HG03064 (cell line): ENCODE data around the gene SACM1L.

Experiments used
- ATAC-seq: cut with Tn5 transposase; IDR thresholded peaks from one replicate; pipeline ENCODE4 v1.9.1; 2021; ENCODE audit warnings: low read depth; ENCODE audit not compliant: unreplicated experiment

SACM1L gene, protein sequence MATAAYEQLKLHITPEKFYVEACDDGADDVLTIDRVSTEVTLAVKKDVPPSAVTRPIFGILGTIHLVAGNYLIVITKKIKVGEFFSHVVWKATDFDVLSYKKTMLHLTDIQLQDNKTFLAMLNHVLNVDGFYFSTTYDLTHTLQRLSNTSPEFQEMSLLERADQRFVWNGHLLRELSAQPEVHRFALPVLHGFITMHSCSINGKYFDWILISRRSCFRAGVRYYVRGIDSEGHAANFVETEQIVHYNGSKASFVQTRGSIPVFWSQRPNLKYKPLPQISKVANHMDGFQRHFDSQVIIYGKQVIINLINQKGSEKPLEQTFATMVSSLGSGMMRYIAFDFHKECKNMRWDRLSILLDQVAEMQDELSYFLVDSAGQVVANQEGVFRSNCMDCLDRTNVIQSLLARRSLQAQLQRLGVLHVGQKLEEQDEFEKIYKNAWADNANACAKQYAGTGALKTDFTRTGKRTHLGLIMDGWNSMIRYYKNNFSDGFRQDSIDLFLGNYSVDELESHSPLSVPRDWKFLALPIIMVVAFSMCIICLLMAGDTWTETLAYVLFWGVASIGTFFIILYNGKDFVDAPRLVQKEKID

DNA sequence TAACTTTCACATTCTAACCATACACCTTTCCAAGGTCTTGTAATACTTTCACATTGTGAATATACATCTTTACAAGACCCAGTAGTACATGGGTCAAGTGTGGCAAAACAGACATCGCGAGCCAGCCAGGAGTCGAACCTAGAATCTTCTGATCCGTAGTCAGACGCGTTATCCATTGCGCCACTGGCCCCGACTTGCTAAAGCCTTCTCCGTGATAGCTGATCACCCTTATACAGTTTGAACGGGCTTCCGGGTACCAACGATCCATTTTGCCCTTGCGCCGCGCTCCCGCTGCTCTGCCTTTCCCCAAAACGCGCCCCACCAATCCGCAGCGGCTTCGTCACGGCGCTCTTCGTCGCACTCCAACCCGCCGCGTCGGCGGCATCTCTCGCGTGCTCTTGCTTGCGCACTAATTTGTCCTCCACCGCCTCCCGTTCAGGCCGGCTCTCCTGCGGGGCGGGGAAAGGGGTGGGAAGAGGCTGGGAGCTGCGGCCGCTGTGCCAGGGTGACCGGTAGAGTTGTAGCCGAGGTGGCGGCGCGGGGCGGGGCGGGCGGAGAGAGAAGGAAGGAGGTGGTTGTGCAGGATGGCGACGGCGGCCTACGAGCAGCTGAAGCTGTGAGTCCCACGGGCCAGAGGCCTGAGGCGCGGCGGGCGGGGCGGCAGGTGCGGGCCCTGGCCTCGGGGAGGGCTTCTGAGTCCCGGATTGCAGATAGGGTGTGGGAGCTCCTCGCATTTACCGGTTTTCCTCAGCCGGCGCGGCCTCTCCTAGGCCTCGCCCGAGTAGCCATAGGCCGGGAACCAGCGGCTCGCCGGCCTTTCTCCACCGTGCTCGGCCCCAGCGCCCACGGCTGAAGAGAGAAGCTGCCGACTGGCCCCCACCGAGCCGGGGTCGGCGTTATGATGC is at the start of gene SACM1L:
TSS of gene SACM1L (plus strand) at position 515 of the 905 bp plus-strand sequence. CDS start at position 585, 70 bp downstream.
- peak; percentile 78 for ATAC-seq

DNA sequence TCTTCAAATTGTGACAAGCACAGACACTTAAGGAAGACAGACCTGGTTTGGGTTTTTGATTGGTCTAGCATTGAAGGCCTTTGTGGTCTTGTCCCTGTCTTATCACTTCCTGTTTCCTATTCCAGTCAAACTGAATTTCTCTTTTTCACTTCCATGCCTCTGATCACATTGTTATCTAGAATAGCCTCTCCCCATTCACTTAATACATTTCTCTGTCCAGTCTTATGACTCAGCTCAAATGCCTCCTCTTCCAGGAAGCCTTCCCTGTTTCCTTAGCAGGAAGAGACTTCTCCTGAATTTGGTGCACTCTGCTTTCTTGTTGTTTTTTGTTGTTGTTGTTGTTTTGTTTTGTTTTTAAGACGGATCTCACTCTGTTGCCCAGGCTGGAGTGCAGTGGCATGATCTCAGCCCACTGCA is 49.1 kb upstream of the SACM1L start:
- ATAC-seq: no peak

DNA sequence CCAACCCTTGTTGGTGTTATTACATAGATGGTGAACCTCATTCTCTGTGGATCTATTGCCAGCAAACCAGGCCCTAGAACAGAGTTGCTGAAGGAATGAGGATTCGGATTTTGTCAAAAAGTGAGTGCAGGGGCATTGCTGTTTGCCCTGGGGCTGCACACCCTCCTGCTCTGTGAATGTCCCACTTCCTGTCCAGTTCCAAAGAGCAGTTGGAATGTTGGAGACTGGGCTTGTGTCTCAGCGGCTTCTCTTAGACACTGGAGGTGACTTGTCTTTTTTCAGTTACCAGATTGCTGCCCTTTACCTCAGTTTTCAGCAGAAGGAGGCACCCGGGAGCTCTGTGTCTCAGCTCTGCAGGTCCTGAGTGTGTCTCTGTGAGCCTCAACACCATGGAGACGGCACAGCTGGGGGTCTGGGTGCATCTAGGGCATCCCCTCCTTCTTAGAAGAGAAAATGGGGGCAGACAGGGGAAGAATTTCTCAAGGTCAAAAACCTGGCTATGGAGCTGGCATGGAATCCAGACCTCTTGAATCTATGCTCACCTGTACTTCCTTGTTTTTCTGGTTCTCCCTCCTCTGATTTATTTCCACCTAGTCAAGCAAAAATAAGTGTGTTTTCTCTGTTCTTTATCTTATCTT is 48.4 kb upstream of the SACM1L start:
- no peak for ATAC-seq

DNA sequence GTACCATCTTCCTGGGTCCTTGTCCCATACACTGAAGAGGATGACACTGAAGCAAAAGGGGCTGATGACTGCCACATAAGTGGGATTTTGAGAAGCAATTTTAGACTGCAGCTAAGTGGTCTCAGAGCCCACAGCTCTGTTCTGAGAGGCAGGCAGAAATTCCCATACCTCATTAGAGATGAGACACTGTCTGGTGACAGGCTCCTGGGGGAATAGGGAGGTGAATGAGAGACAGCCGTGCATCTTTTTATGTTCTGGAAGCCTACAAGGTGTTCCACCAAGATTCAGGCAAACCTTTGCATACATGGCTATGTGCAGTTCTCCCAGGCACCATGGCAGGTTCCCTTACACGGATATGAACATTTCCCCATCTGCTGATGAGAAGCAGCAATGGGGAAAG is 47.4 kb upstream of the SACM1L start:
- no peak for ATAC-seq

DNA sequence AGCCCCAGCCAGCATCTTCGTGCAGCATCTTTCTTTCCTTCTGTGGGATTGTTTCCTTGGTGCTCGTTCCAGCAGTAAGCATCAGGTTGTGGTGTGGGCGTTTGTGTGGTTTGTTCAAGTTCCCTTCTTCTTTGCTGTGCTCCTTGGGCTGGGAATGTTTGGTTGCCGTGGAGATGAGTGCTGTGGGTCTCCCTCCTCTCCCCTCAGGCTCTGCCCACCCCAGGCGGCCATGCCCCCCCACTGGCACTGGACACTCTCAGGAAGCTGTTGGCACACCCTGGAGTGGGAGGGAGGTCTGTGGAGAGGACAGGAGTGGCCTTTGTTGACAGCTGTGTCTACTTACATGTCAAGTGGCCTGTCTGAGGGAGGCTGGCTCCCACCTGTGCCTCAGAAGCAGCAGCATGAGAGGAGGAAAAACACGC is 46.5 kb upstream of the SACM1L start:
- no peak for ATAC-seq

DNA sequence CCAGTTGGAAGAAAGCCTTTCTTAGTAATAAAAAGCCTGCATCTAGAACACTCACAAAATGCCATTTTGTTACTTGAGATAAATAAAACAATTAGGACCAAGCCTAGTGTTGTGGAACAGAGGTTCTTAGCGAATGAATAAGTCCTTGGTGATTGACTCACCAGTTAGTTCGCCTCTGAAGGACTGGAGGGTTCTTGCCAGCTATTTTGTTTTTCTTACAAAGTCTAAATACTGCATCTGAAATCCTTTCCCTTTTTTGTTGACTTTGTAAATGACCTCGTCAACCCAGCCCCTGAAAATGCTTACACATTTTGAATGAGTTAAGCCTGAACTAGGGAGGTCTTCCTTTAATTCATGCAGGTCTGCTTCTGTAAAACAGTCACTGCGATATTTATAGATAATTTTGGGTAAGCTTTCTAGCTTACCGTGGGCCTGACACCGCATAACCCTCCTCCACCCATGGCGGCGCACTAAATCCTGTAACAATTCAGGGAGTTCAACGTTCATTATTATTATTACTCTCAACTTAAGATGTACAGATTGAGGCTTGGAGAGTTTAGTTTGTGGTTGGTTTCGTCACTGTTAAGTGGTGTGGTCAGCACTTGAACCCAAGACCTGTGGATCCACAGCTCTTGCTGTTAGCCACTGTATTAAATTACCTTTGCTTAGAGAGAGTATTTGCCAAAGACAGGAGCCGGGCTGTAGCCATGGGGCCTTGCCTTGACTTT is 45.0 kb upstream of the SACM1L start:
- ATAC-seq: no peak

DNA sequence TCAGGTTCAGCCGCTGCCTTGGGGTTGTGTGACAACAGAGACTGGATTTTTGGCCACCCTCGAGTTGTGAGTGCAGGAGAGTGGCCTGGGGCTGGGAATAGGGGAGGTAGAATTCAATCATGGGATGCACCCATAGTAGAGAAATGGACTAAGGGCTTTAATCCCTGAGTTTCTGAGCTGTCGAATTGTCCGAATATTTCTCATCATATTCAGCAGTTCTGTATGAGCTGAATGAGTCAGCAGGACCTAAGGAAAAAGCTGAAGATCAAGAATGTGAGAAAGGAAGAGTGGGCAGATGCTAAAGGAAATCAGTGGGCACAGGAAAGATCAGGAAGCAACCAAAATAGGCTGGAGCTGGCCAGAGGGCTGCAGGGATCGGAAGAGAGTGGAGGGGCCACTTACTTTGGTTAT is 44.4 kb upstream of the SACM1L start:
- no peak for ATAC-seq

DNA sequence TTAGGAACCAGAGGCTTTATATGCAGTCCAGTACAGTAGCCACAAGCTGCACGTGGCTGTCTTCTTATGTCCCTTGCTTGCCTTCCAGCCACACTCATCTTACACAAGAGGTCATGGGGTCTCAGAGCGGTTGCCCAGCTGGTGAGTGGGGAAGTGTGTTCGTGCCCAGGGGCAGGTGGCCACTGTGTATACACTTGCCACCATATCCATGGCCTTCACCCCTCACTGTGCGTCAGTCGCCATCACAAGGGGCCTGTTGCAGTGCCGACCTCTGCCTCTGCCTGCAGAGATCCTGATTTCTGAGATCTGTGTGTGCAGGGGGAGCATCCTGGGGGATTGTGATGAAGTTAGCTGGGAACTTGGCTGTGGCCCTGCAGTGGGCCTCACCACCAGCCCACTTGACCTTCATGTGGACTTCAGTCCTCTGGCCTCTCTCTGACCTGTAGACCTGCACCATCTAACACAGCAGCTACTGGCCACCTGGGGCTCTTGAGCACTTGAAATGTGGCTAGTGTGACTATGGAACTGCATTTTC is 43.1 kb upstream of the SACM1L start:
- ATAC-seq: no peak

DNA sequence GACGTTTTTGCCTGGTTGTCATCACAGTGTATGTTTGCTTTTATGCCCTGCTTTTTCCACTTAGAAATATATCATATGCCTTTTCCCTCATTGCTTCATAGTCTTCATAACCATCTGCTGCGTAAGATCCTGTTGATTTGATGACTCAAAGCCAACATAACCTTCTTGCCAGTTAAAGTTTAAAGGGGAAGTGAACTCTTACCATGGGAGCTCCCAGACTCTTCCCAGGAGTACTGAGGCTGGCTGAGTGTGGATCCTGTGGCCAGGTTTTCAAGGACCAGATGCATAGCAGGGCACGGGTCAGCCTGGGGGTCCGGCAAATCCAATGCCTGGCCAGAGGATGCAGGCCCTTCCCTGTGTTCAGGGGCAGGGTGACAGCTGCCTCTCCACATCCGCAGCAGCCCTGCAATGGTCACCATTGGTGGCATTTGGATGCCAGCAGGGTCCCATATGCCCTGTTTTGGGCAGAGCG is 42.0 kb upstream of the SACM1L start:
- ATAC-seq: no peak

DNA sequence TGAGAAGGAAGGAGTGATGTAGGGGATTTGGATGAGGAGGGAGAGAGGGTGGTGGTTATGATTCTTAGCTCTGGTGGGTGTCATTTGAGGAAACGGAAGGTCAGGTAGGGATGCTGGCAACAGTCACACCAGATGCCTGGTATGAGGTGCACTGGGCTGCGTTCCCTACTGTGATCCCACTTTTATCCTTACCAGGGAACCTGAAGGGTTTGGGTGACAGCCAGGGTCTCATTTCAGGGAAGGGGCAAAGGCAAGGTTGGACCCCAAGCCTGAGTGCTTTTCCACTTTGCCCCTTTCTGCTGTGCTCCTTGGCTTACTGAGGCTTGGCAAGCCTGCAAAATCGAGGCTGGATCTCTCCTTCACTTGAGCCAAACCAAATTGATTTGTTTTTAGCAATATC is 36.0 kb upstream of the SACM1L start:
- ATAC-seq: no peak

DNA sequence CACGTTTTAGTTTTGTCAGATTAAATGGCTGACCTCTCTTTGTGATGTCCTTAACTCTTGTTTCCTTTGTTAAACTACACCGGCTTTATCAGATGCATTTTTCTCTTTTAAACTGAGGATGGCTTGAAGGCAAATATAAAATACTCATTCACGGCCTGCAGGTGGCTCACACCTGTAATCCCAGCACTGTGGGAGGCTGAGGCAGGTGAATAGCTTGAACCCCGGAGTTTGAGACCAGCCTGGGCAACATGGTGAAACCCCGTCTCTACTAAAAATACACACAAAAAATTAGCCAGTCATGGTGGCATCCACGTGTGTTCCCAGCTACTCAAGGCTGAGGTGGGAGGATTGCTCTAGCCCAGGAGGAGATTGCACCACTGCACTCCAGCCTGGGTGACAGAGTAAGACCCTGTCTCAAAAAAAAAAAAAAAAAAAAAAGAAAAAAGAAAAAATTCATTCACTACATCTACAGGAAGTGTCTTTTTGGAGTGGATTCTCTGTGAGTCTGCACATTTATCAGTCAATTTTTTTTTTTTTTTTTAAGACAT is 34.7 kb upstream of the SACM1L start:
- ATAC-seq: no peak

DNA sequence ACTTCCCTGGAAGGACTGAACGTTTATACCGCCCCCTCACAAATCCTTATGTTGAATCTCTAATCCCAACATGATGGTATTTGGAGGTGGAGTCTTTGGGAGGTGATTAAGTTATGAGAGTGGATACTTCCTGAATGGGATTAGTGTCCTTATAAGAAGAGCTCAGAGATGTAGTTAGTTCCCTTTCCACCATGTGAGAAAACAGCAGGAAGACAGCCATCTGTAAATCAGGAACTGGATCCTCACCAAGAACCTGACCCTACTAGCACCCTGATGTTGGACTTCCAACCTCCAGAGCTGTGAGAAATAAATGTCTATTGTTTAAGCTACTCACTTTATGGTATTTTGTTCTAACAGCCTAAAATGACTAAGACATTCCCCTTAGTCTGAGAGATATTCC is 33.3 kb upstream of the SACM1L start:
- no peak for ATAC-seq

DNA sequence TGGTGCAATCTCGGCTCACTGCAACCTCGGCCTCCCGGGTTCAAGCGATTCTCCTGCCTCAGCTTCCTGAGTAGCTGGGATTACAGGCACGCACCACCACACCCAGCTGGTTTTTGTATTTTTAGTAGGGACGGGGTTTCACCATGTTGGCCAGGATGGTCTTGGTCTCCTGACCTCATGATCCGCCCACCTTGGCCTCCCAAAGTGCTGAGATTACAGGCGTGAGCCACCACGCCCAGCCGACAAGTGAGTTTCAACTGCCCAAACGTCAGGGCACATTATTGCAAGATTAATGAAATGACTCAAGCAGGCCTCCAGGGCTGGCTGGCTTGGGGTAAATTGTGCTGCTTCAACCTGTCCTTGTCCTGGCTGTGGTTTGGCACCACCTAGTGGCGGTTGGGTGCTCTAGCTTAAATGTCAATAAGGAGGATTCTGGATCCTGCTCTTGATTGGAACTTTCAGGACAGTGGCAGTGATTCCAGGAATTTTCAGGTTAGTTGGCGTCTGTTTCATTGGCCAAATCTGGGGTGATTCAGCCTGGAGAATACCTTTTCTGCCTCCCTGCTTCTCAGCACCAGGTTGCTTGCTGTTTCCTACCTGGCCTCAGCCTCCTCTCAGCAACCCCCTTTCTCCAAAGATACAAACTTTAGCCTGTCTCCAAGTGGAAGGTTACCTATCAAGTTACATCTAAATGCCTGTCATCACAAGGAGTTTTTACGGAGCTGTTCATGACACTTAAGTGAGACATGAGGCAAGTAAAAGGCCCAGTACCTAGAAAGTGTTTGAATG is 32.4 kb upstream of the SACM1L start:
- no peak for ATAC-seq

DNA sequence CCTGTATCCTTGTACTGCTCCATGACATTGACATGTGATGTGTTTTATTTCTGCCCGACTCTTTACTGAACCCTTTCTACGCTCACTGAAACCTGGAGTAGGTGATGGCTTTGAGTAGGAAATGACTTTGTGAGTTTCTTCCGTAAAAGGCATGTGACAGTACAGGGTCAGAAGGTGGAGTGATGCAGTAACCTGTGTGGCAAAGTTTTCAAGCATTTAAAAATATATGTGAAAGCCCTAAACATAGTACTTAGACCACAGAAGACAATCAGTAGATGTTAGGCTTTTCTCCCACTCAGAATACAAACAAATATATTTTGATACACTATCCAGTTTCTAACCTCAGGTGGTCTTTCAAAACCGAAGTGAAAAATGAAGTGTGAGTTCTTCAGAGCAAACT is 31.3 kb upstream of the SACM1L start:
- peak; percentile 71 for ATAC-seq

DNA sequence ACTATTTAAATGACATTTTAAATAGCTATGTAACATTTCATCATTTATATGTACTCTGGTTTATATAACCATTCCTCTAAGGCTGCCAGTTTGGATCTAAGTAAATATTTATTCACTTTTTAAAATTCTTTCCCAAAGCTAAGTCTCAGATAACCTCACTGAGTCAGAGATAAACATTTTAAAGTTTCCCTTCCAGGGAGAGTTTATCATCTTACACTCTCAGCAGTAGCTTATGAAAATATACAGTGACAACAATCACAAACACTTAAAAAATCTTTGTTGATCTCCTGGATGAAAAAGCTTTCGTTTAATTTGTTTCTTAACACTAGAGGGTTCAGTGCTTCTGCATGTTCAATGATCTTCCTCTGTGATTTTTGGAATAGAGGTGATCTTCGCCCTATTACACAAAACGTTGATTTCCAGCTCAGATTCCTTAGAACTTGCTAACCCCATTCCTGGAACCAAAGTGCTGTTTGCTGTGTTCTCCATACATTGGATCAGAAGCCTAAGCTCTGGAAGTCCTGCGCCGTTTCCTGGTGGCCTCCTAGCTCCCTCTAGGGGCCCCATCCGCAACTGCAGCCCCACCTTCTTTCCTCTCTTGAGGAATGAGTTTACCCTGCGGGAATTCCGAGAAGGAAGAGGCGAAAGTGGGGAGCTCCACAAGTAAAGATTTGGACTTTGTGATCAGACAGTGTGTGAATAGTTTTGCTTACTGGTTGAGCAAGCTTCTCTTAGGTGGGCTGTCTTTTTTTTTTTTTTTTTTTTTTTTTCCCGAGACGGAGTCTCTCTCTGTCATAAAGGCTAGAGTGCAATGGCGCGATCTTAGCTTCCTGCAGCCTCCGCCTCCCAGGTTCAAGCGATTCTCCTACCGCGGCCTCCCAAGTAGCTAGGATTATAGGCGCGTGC is 29.3 kb upstream of the SACM1L start:
- no peak for ATAC-seq

DNA sequence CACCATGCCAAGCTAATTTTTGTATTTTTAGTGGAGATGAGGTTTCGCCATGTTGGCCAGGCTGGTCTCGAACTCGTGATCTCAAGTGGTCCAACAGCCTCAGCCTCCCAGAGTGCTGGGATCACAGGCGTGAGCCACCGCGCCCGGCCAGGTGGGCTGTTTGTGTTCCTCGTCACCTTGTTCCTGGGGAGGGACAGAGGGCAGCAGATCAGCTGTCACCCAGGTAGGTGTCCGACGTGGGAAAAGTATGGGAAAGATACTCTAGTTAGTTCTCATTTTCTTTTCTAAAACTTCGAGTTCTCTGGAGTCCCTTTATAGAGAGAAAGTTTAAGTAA is 28.7 kb upstream of the SACM1L start:
- ATAC-seq: no peak

DNA sequence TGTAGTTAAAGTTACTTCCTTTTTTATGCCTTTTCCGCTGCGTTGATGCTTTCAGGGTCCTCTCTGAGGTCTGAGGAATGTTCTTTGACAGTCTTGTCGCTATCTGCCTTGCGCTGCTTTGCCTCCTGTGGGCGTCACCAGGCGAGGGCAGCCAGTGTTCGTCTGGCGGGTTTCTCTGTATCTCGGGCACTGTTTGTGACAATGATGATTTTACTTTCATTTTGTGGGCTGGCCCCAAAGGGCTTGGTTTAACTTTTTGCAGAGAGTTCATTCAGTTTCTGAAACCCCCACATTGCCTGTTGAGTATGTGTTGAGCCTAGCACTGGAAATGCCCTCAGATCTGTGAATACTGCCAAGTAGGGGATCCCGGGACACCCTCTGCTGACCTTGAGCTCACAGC is 24.6 kb upstream of the SACM1L start:
- peak; percentile 83 for ATAC-seq

DNA sequence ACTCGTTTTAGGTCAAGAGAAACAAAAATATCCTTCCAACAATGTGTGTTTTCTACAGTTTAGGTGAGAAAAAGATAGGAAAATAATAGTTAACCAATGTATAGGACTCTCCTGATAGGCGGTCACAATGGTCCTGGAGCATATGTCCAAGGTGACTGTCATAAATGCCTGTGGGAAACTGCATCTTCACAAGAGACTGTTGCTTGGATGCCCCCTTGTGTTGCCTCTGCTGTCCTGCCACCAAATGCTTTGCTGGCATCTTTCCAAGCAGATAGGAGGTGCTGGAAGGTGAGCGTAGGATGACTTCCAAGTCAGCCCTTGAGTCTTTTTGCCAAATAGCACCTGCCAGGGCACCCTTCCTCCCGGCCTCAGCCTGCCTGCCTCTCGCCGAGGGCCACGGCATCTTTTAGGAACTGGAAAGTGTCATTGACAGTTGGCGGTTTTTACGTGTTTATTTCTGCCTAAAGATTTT is 24.1 kb upstream of the SACM1L start:
- no peak for ATAC-seq
